HCT116 (cell line): Measurements from ENCODE around the gene CYP2E1. TPM values are rescaled to one million over a fixed set of nuclear protein-coding genes. Genes with fewer than 3 reads are reported as not detected.

ENCODE experiments used
- ATAC-seq: fragments of 200-7000 bp; cut with Tn5 transposase; 2 replicates; pipeline ENCODE4 v1.9.1; 2020; ENCODE audit warnings: mild to moderate bottlenecking, moderate library complexity
- BruUV-seq: library from RNA; stranded (reverse); fragments of 400-500 nt; replicated peaks from 2 replicates; lab custom pipeline; 2021; lab: Mats Ljungman, UMichigan
- CTCF ChIA-PET: fragments of 300-600 bp; sonication (Branson Sonifier 250); formaldehyde crosslinking; loops from one replicate; lab custom pipeline; 2021; ENCODE audit warnings: antibody characterized with exemption; lab: Charles Lee
- POLR2A ChIA-PET: fragments of 300-600, 350-600 bp; sonication (Branson Sonifier 250); formaldehyde crosslinking; loops from one replicate; lab custom pipeline; 2021; ENCODE audit warnings: antibody characterized with exemption; lab: Charles Lee
- RAD21 ChIA-PET, 2 experiments: fragments of 300-600 bp; sonication (Branson Sonifier 250); formaldehyde crosslinking; loops; one replicate each; lab custom pipeline; 2023; ENCODE audit warnings: low total read pairs in 2 of 2; ENCODE audit not compliant: uncharacterized antibody in 2 of 2, unreplicated experiment in 2 of 2, low non-redundant PET in 1 of 2; lab: Charles Lee
- DNase-seq: peaks from one replicate; pipeline ENCODE4 v3.0.0-alpha.2; 2010; ENCODE audit warnings: low read depth, low spot score
- H2AFZ ChIP-seq: fragments of 200-600 bp; shearing (Covaris generic), sonication (generic); 2 replicates; pipeline ENCODE4 v1.6.1; 2017; ENCODE audit warnings: low read depth, mixed run types, mixed read lengths, antibody characterized with exemption, low read length; ENCODE audit not compliant: poor library complexity, severe bottlenecking
- H3K27ac ChIP-seq: 2 replicates; pipeline ENCODE4 v1.5.1; 2012; ENCODE audit warnings: low read depth, low read length
- H3K27me3 ChIP-seq: fragments of 200-600 bp; sonication (generic); 2 replicates; pipeline ENCODE4 v1.6.1; 2016; ENCODE audit warnings: mixed run types, low read length, mixed read lengths; ENCODE audit not compliant: insufficient read depth
- H3K36me3 ChIP-seq, 2 experiments: fragments of 200-500 bp in 1 of 2; fragments of 200-600 bp in 1 of 2; sonication (Bioruptor generic) in 1 of 2; sonication (generic) in 1 of 2; 2 replicates each; pipeline versions ENCODE4 v1.5.1 to v1.6.1; 2014 to 2016; ENCODE audit warnings: low read length in 2 of 2, inconsistent platforms in 1 of 2, mixed read lengths in 1 of 2, mixed run types in 1 of 2; ENCODE audit not compliant: insufficient read depth in 2 of 2, control insufficient read depth in 1 of 2
- H3K4me1 ChIP-seq, 2 experiments: fragments of 200-600 bp in 1 of 2; sonication (generic) in 1 of 2; 2 replicates each; pipeline versions ENCODE4 v1.5.1 to v1.6.1; 2012 to 2017; ENCODE audit warnings: low read length in 2 of 2, inconsistent platforms in 1 of 2, mild to moderate bottlenecking in 1 of 2, mixed read lengths in 1 of 2, mixed run types in 1 of 2, moderate library complexity in 1 of 2; ENCODE audit not compliant: insufficient read depth in 2 of 2, control insufficient read depth in 1 of 2
- H3K4me2 ChIP-seq: fragments of 200-600 bp; sonication (generic); 2 replicates; pipeline ENCODE4 v1.6.1; 2017; ENCODE audit warnings: mixed run types, low read length, mixed read lengths
- H3K4me3 ChIP-seq, 2 experiments: fragments of 200-600 bp in 1 of 2; sonication (generic) in 1 of 2; replicated peaks in 1 of 2; 2 replicates each; pipeline ENCODE4 v1.5.1; 2011 to 2016; ENCODE audit warnings: low read length in 2 of 2, control low read depth in 1 of 2, low read depth in 1 of 2, mild to moderate bottlenecking in 1 of 2, mixed read lengths in 1 of 2, mixed run types in 1 of 2
- H3K79me2 ChIP-seq: fragments of 200-600 bp; sonication (generic); 2 replicates; pipeline ENCODE4 v1.6.1; 2017; ENCODE audit warnings: mild to moderate bottlenecking, mixed run types, low read length, moderate library complexity, mixed read lengths; ENCODE audit not compliant: insufficient read depth
- H3K9ac ChIP-seq: fragments of 200-600 bp; sonication (generic); 2 replicates; pipeline ENCODE4 v1.6.1; 2016; ENCODE audit warnings: low read length, mixed read lengths
- H3K9me2 ChIP-seq: fragments of 200-600 bp; sonication (generic), shearing (Covaris generic); 2 replicates; pipeline ENCODE4 v1.6.1; 2017; ENCODE audit warnings: mixed run types, mild to moderate bottlenecking, moderate library complexity; ENCODE audit not compliant: insufficient read depth
- H3K9me3 ChIP-seq, 2 experiments: fragments of 200-500 bp in 1 of 2; fragments of 200-600 bp in 1 of 2; sonication (Bioruptor generic) in 1 of 2; sonication (generic) in 1 of 2; 2 replicates each; pipeline ENCODE4 v1.6.1; 2014 to 2017; ENCODE audit warnings: low read length in 2 of 2, mixed read lengths in 2 of 2, inconsistent platforms in 1 of 2, low read depth in 1 of 2, mild to moderate bottlenecking in 1 of 2, mixed run types in 1 of 2, moderate library complexity in 1 of 2; ENCODE audit not compliant: control insufficient read depth in 1 of 2, insufficient read depth in 1 of 2
- H4K20me1 ChIP-seq: fragments of 200-600 bp; sonication (generic), shearing (Covaris generic); 2 replicates; pipeline ENCODE4 v1.6.1; 2017; ENCODE audit warnings: mixed run types, mild to moderate bottlenecking, moderate library complexity; ENCODE audit not compliant: insufficient read depth
- ATF3 ChIP-seq: IDR thresholded peaks from 2 replicates; pipeline ENCODE4 v1.6.1; 2012
- CBX3 ChIP-seq: IDR thresholded peaks from 2 replicates; pipeline ENCODE4 v1.6.1; 2012; ENCODE audit warnings: low read depth
- CTCF ChIP-seq, 3 experiments: fragments of 200-600 bp in 1 of 3; sonication (generic) in 1 of 3; IDR thresholded peaks in 2 of 3; conservative IDR thresholded peaks in 1 of 3; 2 replicates each; pipeline ENCODE4 v1.5.1; 2012 to 2017; ENCODE audit warnings: low read depth in 2 of 3, low read length in 2 of 3, antibody characterized with exemption in 1 of 3, borderline replicate concordance in 1 of 3, control low read depth in 1 of 3, mild to moderate bottlenecking in 1 of 3, mixed read lengths in 1 of 3, mixed run types in 1 of 3, moderate library complexity in 1 of 3; ENCODE audit not compliant: insufficient read depth in 1 of 3
- EZH2 ChIP-seq: fragments of 200-600 bp; sonication (generic); IDR thresholded peaks from 2 replicates; pipeline ENCODE4 v1.6.1; 2017; ENCODE audit warnings: antibody characterized with exemption, mixed run types
- EZH2phosphoT487 ChIP-seq: fragments of 200-600 bp; IDR thresholded peaks from 2 replicates; pipeline ENCODE4 v1.6.1; 2018; ENCODE audit warnings: antibody characterized with exemption, borderline replicate concordance
- FOSL1 ChIP-seq: IDR thresholded peaks from 2 replicates; pipeline ENCODE4 v1.6.1; 2012; ENCODE audit warnings: low read depth
- POLR2A ChIP-seq: IDR thresholded peaks from 2 replicates; pipeline ENCODE4 v1.7.0; 2011; ENCODE audit warnings: borderline replicate concordance; ENCODE audit not compliant: insufficient read depth, insufficient read length; ENCODE audit errors: extremely low read depth
- POLR2AphosphoS5 ChIP-seq: IDR thresholded peaks from 2 replicates; pipeline ENCODE4 v1.6.1; 2011; ENCODE audit warnings: mild to moderate bottlenecking, low read depth, low read length, moderate library complexity
- RAD21 ChIP-seq: IDR thresholded peaks from 2 replicates; pipeline ENCODE4 v1.6.1; 2012; ENCODE audit warnings: low read depth, mild to moderate bottlenecking
- REST ChIP-seq: IDR thresholded peaks from 2 replicates; pipeline ENCODE4 v1.6.1; 2012; ENCODE audit warnings: low read depth
- SIN3A ChIP-seq: IDR thresholded peaks from 2 replicates; pipeline ENCODE4 v1.6.1; 2012; ENCODE audit warnings: low read depth
- SP1 ChIP-seq: IDR thresholded peaks from 2 replicates; pipeline ENCODE4 v1.6.1; 2012; ENCODE audit warnings: low read depth
- ZBTB33 ChIP-seq: IDR thresholded peaks from 2 replicates; pipeline ENCODE4 v1.6.1; 2011; ENCODE audit warnings: mild to moderate bottlenecking, low read length, moderate library complexity; ENCODE audit not compliant: insufficient replicate concordance; ENCODE audit errors: extremely low read depth
- ZFX ChIP-seq: fragments of 450-650 bp; IDR thresholded peaks from 2 replicates; pipeline ENCODE4 v1.6.1; 2017
- intact Hi-C: fragments of 100-400 bp; cut with micrococcal nuclease; formaldehyde crosslinking; loops from 2 replicates; pipeline ENCODE4 v1.10.0; 2022
- total RNA-seq: library from RNA; stranded (reverse); gene quantifications from one replicate; pipeline ENCODE4 v1.2.1, GENCODE V29; 2021; ENCODE audit not compliant: unreplicated experiment

Gene CYP2E1
- total RNA-seq, 1 experiment from 2014 or later: 1.5 TPM

GRCh38 chr10:133511408-133511807, 15.8 kb upstream of the CYP2E1 start:
- no peak for DNase-seq
- Histone ChIP-seq H3K4me3 (no peak overlapping the region), H3K79me2 (no peaks in the 10 kb centered on the region), H4K20me1 (no peaks in the 10 kb centered on the region), H3K4me2 (no peak overlapping the region), H3K9ac (no peak overlapping the region), H3K27ac (no peak overlapping the region), H3K27me3 (no peaks in the 10 kb centered on the region), H3K36me3 (no peaks in the 10 kb centered on the region), H3K4me1 (no peaks in the 10 kb centered on the region), H3K9me2 (no peaks in the 10 kb centered on the region), H2AFZ (no peak overlapping the region), H3K9me3 (no peaks in the 10 kb centered on the region)
- ChIA-PET POLR2A (no interaction called here), RAD21 (no interaction called here), CTCF (no interaction called here)
- TF ChIP-seq FOSL1 (no peak), ZFX (no peak), EZH2 (no peak), POLR2A (no peak), ZBTB33 (no peak), SP1 (no peak), SIN3A (no peak), ATF3 (no peak), REST (no peak), CTCF (IDR thresholded peaks at IDR 0.05 in 2 of 3, conservative IDR thresholded peaks at IDR 0.05 in 1 of 3; ENCODE audit: borderline replicate concordance in 1 of 3, insufficient read depth in 1 of 3, low read depth in 2 of 3, low read length in 2 of 3) (no peak), RAD21 (no peak), POLR2AphosphoS5 (no peak), EZH2phosphoT487 (no peak), CBX3 (no peak)
- no peak for ATAC-seq
- intact Hi-C loops: no loop called here
- no TSS peak for BruUV-seq
